ENCODE data around the gene AJUBA.

DNA sequence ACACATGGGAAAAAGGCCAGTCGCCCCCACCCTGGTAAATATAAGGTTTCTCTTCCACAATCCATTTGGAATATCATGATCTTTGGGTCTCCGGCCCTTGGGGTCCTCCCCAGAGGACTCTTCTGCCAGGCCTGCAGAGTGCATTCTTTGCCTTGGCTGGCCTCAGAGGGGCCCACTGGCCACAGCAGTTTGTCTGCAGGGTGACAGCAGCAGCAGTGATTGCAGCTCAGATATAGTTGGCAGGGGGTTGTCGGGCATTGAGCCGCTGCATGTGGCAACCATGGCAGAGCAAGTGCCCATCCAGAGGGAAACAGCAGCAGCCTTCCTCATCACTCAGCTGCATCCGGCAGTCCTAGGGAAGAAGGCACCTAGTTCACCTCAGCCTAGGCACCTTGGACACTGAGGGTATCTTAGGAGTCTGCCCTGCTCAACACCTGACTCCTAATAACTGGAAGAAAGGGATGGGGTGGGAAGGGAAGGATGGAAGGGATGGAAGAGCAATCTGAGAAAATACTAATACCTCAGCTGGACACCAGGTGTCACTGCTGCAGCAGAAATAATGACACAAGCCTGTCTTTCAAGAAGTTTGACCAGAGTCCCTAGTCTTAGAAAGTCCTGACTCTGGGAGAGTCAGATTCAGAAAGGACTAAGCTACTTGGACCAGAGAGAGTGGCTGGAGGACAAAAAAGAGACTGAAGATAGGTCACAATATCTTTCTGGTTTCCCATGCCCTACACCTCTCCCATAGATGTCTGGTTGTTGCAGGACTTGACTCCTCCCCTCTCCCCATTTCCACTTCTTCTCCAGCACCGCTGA is 8.9 kb downstream of the AJUBA start:
- TF ChIP-seq, protein P1, sequence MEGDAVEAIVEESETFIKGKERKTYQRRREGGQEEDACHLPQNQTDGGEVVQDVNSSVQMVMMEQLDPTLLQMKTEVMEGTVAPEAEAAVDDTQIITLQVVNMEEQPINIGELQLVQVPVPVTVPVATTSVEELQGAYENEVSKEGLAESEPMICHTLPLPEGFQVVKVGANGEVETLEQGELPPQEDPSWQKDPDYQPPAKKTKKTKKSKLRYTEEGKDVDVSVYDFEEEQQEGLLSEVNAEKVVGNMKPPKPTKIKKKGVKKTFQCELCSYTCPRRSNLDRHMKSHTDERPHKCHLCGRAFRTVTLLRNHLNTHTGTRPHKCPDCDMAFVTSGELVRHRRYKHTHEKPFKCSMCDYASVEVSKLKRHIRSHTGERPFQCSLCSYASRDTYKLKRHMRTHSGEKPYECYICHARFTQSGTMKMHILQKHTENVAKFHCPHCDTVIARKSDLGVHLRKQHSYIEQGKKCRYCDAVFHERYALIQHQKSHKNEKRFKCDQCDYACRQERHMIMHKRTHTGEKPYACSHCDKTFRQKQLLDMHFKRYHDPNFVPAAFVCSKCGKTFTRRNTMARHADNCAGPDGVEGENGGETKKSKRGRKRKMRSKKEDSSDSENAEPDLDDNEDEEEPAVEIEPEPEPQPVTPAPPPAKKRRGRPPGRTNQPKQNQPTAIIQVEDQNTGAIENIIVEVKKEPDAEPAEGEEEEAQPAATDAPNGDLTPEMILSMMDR (IDR thresholded peaks at IDR 0.05; ENCODE audit: low read depth, low read length), result peak; percentile 75
- TF ChIP-seq EZH2phosphoT487 (IDR thresholded peaks at IDR 0.05; ENCODE audit: low read depth), result no peak
